Suprapubic skin (tissue), 4 donors: Measurements from ENCODE around the gene RPS21. TPM values are rescaled to one million over a fixed set of nuclear protein-coding genes. Genes with fewer than 3 reads are reported as not detected.

Source experiments
- DNase-seq, 2 donors: peaks; one replicate each; pipeline ENCODE4 v3.0.0-alpha.2; 2019; ENCODE audit warnings: low spot score in 2 of 2
- H3K27ac ChIP-seq: fragments of 200-600 bp; sonication (generic); one replicate; pipeline ENCODE4 v1.5.1; 2019
- H3K27me3 ChIP-seq: fragments of 200-600 bp; sonication (generic); one replicate; pipeline ENCODE4 v1.5.1; 2019
- H3K36me3 ChIP-seq: fragments of 200-600 bp; sonication (generic); one replicate; pipeline ENCODE4 v1.5.1; 2019
- H3K4me1 ChIP-seq: fragments of 200-600 bp; sonication (generic); one replicate; pipeline ENCODE4 v1.5.1; 2019
- H3K4me3 ChIP-seq: fragments of 200-600 bp; sonication (generic); one replicate; pipeline ENCODE4 v1.5.1; 2019; ENCODE audit warnings: mild to moderate bottlenecking
- H3K9me3 ChIP-seq: fragments of 200-600 bp; sonication (generic); one replicate; pipeline ENCODE4 v1.5.1; 2019
- CTCF ChIP-seq, 2 donors: fragments of 200-600 bp in 1 of 2; fragments of 450-650 bp in 1 of 2; sonication (generic) in 1 of 2; IDR thresholded peaks; one replicate each; pipeline ENCODE4 v1.5.1; 2016 to 2019; ENCODE audit warnings: antibody characterized with exemption in 2 of 2, mild to moderate bottlenecking in 1 of 2, moderate library complexity in 1 of 2
- EP300 ChIP-seq: sonication (generic); formaldehyde crosslinking; IDR thresholded peaks from one replicate; pipeline ENCODE4 v1.6.1; 2017; ENCODE audit warnings: antibody characterized with exemption
- POLR2A ChIP-seq, 2 donors: fragments of 450-650 bp; IDR thresholded peaks; one replicate each; pipeline ENCODE4 v1.6.1; 2017; ENCODE audit warnings: antibody characterized with exemption in 2 of 2, mild to moderate bottlenecking in 2 of 2, moderate library complexity in 2 of 2
- POLR2AphosphoS5 ChIP-seq, 3 donors: sonication (generic); formaldehyde crosslinking; IDR thresholded peaks; one replicate each; pipeline ENCODE4 v1.6.1; 2017; ENCODE audit warnings: antibody characterized with exemption in 3 of 3
- WGBS: methylation state at CpG from one replicate; pipeline ENCODE4 v1.1.5; 2018; 5-methylcytosine and 5-hydroxymethylcytosine counted together
- total RNA-seq, 4 donors: library from RNA; depleted of rRNA; stranded (reverse); fragments of >200 nt; gene quantifications; one replicate each; pipeline ENCODE4 v1.1.0, GENCODE V29; 2016

Gene RPS21
- total RNA-seq, 4 donors from 2014 or later, result 1,604 to 3,217 (median 2,363) TPM

GRCh38 chr20:62351469-62352401, 35.2 kb upstream of the RPS21 start:
- WGBS, result 73% methylated on average over 45 of the region's 60 CpGs

GRCh38 chr20:62352402-62353288, 34.3 kb upstream of the RPS21 start:
- peak overlapping the region; percentile 57 for H3K27ac ChIP-seq
- no peaks in the 10 kb centered on the region for H3K27me3 ChIP-seq
- H3K36me3 ChIP-seq, result peaks cover 13% of the 10 kb centered on the region
- H3K4me1 ChIP-seq, result peaks cover 80% of the 10 kb centered on the region
- no peaks in the 10 kb centered on the region for H3K9me3 ChIP-seq
- no peak for DNase-seq
- no peak overlapping the region for H3K4me3 ChIP-seq
- TF ChIP-seq EP300, result no peak
- no peak for TF ChIP-seq POLR2AphosphoS5 (IDR thresholded peaks at IDR 0.05)
- no peak for TF ChIP-seq POLR2A (IDR thresholded peaks at IDR 0.05)
- no peak for TF ChIP-seq CTCF (IDR thresholded peaks at IDR 0.05)
- WGBS, result 81% methylated on average over 10 of the region's 43 CpGs

More at GRCh38 chr20:62351469-62352401, 35.2 kb upstream of the RPS21 start:
- H3K27ac ChIP-seq, result peak overlapping the region; percentile 86
- TF ChIP-seq EP300 (no peak), POLR2A (IDR thresholded peaks at IDR 0.05) (no peak), POLR2AphosphoS5 (IDR thresholded peaks at IDR 0.05) (no peak), CTCF (IDR thresholded peaks at IDR 0.05) (no peak)
- peaks cover 70% of the 10 kb centered on the region for H3K4me1 ChIP-seq
- no peaks in the 10 kb centered on the region for H3K27me3 ChIP-seq
- H3K36me3 ChIP-seq, result peaks cover 22% of the 10 kb centered on the region
- no peaks in the 10 kb centered on the region for H3K9me3 ChIP-seq
- H3K4me3 ChIP-seq, result no peak overlapping the region
- DNase-seq, result no peak

GRCh38 chr20:62353289-62354030, 33.4 kb upstream of the RPS21 start:
- peak overlapping the region; percentile 57 for H3K27ac ChIP-seq
- H3K36me3 ChIP-seq, result peaks cover 12% of the 10 kb centered on the region
- H3K4me3 ChIP-seq, result no peak overlapping the region
- no peak for DNase-seq
- 41% methylated on average over 7 of the region's 16 CpGs for WGBS
- no peaks in the 10 kb centered on the region for H3K27me3 ChIP-seq
- TF ChIP-seq CTCF (IDR thresholded peaks at IDR 0.05) (no peak), EP300 (no peak), POLR2AphosphoS5 (IDR thresholded peaks at IDR 0.05) (no peak), POLR2A (IDR thresholded peaks at IDR 0.05) (no peak)
- H3K4me1 ChIP-seq, result peaks cover 88% of the 10 kb centered on the region
- H3K9me3 ChIP-seq, result no peaks in the 10 kb centered on the region

- H3K27ac ChIP-seq, result peak overlapping the region; percentile 82
- 64% methylated on average over 9 of the region's 14 CpGs for WGBS
- H3K36me3 ChIP-seq, result peaks cover 12% of the 10 kb centered on the region
- no peak for TF ChIP-seq CTCF (IDR thresholded peaks at IDR 0.05)
- TF ChIP-seq POLR2AphosphoS5 (IDR thresholded peaks at IDR 0.05), result no peak
- no peak for TF ChIP-seq EP300
- TF ChIP-seq POLR2A (IDR thresholded peaks at IDR 0.05), result no peak
- DNase-seq, result no peak
- no peak overlapping the region for H3K4me3 ChIP-seq
- no peaks in the 10 kb centered on the region for H3K9me3 ChIP-seq
- no peaks in the 10 kb centered on the region for H3K27me3 ChIP-seq
- peaks cover 95% of the 10 kb centered on the region for H3K4me1 ChIP-seq
Observed at GRCh38 chr20:62354031-62354808, 32.7 kb upstream of the RPS21 start.
